GM18520 (cell line): ENCODE measurements around the gene RAMP1.

Experiments
- ATAC-seq: cut with Tn5 transposase; IDR thresholded peaks from one replicate; pipeline ENCODE4 v1.9.1; 2021; ENCODE audit not compliant: unreplicated experiment

Gene RAMP1

DNA sequence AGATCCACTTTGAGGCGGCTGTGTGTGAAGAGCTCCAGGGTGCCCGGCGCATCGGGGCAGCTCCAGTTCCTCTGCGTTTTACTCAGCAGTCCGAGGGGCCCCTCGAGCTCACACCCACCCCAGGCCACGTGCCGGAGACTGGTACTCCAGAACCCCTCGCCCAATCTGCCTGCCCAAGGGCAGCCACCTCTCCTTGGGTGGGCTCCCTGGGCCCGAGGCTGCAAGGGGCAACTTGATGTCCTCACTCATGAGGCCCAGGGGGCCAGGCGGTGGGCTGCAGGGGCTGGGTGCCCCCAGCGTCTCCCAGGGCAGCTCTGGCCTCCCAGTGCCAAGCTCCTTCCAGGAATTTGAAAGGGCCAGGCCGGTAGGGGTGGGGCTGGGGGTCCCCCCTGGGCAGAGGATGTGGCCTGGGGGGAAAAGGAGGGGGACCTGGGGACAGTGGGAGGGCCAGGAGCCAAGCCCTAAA, 16.7 kb downstream of the RAMP1 start:
- no peak for ATAC-seq

DNA sequence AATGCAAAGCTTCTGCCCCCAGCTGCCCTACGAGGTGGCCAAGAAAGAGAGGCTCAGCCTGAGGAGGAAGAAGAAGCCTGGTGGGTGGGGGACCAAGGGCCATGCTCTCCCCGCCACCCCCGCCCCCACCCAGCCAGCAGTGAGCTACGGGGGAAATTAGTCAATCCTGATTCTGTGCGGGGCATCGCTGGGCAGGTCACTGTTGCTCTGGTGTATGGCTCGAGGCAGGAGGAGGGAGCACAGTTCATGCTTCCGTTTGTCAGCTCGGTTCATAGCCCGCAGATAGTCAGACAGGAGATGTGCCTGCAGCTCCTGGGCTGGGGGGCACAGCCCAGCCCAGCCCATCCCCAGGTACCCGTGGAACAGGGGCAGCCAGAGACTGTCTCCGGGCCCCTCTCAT, 17.1 kb downstream of the RAMP1 start:
- ATAC-seq: no peak

DNA sequence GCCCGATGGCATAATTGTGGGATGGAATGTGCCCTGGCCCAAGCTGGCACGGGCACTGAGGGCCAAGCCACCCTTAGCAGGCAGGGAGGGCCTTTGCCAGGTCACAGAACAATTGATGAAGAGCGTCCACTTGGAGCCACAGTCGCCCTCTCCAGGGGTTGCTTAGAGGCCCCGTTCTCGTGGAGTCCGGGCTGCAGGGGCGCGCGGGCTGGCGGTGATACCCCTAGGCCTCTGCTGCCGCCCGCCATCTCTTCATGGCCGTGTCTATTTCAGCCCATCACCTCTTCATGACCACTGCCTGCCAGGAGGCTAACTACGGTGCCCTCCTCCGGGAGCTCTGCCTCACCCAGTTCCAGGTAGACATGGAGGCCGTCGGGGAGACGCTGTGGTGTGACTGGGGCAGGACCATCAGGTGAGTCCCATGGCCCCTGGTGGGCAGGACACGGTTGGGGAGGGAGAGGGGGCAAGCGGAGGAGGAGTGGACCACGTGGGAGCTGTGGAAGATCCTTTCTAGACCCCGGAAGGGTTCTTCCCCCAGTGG, 17.6 kb downstream of the RAMP1 start:
- ATAC-seq: no peak

GRCh38 chr2:237877576-237878307, 18.3 kb downstream of the RAMP1 start:
- ATAC-seq: no peak

DNA sequence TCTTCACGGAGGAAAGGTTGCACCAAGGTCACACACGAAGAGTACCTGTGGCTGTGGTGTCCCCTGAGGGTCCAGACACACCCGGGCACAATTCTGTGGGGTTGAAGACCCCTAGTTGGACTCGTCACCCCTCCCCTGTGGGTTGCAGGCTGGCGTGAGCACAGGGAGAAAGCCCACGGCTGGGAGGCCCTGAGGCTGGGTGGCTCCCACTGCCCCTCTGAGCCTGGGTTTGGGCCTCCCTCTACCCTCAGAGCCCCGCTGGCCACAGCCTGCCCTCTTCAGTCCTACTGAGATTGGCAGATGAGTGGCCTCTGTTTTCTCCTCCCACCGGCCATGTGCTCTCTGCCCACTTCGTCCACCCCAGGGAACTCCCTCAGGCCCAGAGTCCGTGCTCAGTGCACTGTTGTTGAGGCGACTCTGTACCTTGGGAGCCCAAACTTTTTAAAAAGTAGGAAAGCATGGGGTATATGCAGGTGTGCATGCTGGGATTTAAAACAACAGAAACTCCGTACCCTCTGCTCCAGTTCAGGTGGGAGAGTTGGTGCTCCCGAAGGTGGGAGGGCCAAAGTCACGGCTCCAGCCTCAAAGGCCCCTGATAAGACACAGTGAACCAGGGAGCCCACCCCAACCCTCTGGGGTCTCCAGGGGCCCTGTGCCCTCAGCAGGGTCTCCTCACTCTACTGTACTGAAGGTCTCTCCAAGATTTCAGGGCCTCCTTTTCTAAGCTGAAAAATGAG, 19.1 kb downstream of the RAMP1 start:
- ATAC-seq: no peak

DNA sequence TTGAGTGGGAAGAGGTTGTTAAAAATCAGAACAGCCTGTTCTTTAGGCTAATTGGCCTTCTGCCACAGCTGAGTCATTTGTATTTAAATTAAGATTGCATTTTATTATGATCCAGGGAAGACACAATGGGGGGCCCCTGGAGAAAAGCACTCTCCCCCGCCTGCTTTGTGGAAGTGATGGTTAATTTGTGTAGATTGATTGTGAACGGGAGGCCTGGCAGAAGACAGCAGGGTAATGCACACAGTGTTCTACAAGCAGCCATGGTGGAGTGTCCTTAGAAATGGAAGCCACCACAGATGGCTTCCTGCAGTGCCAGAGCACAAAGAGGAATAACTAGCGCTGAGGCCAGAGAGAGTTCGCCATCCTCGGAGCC, 19.6 kb downstream of the RAMP1 start:
- ATAC-seq: no peak

GRCh38 chr2:237879991-237880560, 20.7 kb downstream of the RAMP1 start:
- ATAC-seq: no peak

- ATAC-seq: no peak
Observed at GRCh38 chr2:237882510-237883481, 23.4 kb downstream of the RAMP1 start.

GRCh38 chr2:237883951-237884446, 24.6 kb downstream of the RAMP1 start:
- no peak for ATAC-seq

- no peak for ATAC-seq
Observed at GRCh38 chr2:237884681-237885080, 25.3 kb downstream of the RAMP1 start.

DNA sequence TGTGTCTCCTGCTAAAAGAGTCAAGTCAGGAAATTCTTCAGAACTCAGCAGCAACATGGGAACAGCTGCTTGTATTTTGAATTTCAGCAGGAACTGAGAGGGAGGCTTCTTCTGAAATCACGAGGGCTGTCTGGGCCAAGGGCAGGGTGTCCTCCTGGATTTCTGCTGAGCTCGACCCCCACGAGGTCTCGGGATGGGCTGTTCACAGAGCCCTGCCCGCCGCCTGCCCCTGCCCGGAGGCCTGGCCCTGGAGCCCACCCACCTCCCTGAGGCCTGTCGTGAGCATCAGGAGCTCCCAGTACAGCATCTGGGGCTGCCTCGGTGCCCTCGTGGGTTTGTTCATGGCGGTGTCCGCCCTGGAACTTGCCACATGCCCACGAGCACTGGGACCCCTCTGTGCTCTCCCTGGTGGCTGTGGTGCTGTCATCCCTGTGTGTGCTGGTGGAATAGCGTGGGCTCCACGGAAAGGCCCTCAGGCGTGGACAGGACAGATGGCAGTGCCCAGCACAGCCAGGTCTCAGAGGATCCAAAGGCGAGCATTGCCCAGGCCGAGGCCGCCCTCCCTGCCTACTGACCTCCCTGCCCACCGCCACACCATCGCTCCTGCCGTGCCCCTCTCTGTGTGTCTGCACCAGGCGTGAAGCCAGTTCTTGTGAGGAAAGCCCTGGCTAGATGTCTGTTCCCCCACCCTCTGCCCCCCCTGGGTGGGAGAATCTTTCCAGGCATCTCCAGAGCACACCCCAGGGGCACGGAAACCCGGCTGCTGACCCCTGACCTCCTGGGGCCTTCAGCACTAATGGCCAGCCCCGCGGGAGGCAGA, 25.9 kb downstream of the RAMP1 start:
- ATAC-seq: no peak

DNA sequence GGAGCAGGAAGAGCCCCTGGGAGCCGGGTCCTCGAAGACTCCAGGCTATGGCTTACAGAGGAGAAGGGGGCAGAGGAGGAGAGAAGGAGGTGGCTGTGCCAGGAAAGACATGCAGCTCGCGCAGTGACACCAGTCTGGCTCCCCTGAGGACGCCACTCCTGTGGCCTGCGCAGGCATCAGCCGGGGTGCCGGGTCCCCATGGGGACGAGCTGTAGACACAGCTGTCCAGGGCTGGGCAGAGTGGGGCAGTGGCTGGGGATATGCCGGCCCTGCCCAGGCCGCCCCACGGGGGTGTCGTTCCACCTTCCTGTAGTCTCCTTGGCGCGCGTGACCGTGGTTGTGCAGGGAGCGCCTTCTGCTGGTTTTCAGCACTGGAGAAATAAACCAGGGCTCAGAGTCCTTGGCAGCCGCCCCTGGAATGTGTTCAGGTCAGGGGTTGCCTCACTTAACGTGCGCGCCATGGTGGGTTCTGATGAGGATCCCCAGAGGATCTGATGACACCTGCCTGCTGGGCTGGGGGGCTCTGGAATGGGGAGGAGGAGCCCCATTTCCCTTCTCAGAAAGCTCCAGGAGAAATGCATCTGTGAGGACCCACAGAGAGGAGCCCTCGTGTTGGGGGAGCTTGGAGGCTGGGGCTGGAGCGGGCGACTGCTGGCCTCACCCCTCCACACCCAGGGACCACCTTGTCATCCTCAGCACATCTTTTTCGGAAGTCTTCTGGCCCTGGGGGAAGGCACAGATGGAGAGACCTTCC, 26.7 kb downstream of the RAMP1 start:
- no peak for ATAC-seq

DNA sequence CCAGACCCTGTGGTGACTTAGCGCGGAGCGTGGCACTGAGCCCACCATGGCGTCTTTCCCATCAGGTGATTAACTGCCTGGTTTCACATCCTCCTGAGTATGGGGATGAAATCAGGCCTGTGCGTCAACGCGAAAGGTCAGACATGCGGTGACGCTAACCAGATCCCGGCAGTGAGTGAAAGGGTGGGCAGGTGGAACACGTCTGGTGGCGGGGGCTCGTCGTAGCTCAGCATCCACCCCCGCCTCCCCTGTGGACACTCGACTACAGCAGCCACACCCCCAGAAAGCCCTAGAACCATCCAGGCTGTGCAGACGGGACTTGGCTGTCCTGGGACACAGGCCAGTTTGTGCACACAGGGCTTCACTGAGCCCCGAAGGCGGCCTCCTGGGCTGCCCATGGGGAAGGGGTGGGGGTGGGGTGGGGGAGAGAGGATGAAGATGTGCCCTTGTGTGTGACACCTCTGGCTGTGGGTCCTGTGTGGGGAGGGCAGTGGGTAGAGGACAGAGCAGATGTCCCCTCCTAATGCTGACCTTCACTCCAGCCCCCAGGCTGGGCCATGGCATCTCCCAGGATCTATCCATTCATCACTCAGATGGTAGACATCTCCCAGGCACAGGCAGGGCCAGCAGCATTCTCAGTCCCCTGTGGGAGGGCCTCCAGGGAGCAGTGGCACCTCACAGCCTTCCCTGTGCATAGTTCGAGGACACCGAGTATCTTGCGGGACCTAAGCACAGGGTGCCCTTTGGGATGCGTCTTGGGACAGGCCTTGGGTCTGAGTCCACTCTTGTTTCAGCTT, 27.5 kb downstream of the RAMP1 start:
- no peak for ATAC-seq

- ATAC-seq: no peak
Observed at GRCh38 chr2:237888389-237888788, 29.0 kb downstream of the RAMP1 start.

DNA sequence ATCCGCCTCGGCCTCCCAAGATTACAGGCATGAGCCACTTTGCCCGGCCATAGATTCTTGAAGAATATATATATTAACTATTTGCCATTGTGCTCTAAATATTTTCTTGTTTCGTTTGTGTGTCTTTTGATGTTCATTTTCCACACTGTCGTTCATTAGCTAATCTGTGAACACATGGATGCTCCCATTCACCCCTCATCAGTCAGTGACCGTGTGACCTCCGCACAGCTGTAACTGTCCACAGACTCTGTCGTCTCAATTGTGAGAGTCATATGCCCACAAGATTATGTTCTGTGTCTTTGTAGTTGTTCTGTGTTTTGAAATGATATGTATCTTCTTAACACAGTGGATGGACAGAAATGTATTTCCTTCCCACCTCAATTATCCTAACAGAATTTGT, 29.6 kb downstream of the RAMP1 start:
- no peak for ATAC-seq

DNA sequence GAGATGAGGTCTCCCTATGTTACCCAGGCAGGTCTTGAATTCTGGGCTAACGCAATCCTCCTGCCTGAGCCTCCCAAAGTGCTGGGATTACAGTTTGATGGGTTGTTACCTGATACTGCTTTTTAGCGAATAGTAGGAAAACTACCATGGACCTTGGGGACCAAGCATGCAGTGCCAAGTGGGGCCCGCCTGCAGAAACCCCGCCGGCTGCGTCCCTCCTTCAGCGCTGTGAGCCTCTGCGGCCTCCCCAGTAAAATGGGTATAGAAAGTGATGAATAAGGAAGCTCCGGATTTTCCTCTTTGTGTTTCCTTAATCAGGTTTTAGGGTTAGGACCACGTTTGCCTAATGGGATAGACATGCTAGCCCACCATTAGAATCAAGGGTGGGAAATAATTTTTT, 30.4 kb downstream of the RAMP1 start:
- ATAC-seq: no peak

- ATAC-seq: no peak
Observed at GRCh38 chr2:237892478-237892877, 33.1 kb downstream of the RAMP1 start.

- no peak for ATAC-seq
Observed at GRCh38 chr2:237892984-237893595, 33.7 kb downstream of the RAMP1 start.
